Upper lobe of right lung (tissue), 1 donor: ENCODE results near the gene PLEKHD1. TPM values are rescaled to one million over a fixed set of nuclear protein-coding genes. Genes with fewer than 3 reads are reported as not detected.

ENCODE experiments used
- ATAC-seq: fragments of 200-7000 bp; cut with Tn5 transposase; one replicate; pipeline ENCODE4 v1.9.1; 2020; ENCODE audit warnings: mild to moderate bottlenecking, moderate library complexity
- DNase-seq: peaks from one replicate; pipeline ENCODE4 v3.0.0-alpha.2; 2020
- H3K27ac ChIP-seq: fragments of 200-600 bp; one replicate; pipeline ENCODE4 v1.8.0; 2022
- H3K27me3 ChIP-seq: fragments of 200-600 bp; one replicate; pipeline ENCODE4 v1.8.0; 2022; ENCODE audit warnings: mild to moderate bottlenecking
- H3K36me3 ChIP-seq: fragments of 200-600 bp; one replicate; pipeline ENCODE4 v1.8.0; 2022
- H3K4me1 ChIP-seq: fragments of 200-600 bp; one replicate; pipeline ENCODE4 v1.8.0; 2022
- H3K4me3 ChIP-seq: fragments of 200-600 bp; one replicate; pipeline ENCODE4 v1.8.0; 2022; ENCODE audit warnings: mild to moderate bottlenecking
- H3K9me3 ChIP-seq: fragments of 200-600 bp; one replicate; pipeline ENCODE4 v1.8.0; 2022
- CTCF ChIP-seq: fragments of 200-600 bp; IDR thresholded peaks from one replicate; pipeline ENCODE4 v1.8.0; 2022; ENCODE audit warnings: antibody characterized with exemption
- intact Hi-C: fragments of 100-400 bp; cut with DNase I; formaldehyde crosslinking; loops from one replicate; pipeline ENCODE4 v1.11.0; 2022
- total RNA-seq: library from RNA; stranded (reverse); fragmentation: NEBNext Ultra II Directional; extraction: Animal tissue kit (Norgen Biotek cat#: 25700); gene quantifications from one replicate; pipeline ENCODE4 v1.2.1, GENCODE V29; 2021
- donor health status: DM: no; HTN: yes; CAD: no; lungs with severe emphysema.

PLEKHD1 gene
- total RNA-seq, 1 donor from 2014 or later: 0.41 TPM

DNA sequence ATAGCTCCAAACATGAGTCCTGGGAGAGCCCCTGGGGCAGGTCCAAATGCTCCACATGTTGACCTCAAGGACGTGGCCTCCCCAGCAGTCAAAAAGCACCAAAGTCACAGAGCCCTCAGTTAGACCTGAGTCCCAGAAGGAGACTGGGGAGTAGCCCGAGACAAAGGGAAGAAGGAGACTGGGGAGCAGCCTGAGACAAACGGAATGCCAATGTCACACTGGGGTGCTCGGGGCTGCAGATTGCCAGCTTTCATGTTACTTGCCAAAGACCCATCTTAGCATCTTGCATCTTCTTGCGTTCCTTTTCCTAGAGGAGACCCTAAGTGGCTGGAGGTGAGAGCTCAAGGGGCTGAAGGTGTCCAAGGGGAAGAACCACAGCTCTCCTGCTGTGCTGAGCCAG lies 14.9 kb downstream of the PLEKHD1 start:
- H3K27me3 ChIP-seq: no peaks in the 10 kb centered on the region

DNA sequence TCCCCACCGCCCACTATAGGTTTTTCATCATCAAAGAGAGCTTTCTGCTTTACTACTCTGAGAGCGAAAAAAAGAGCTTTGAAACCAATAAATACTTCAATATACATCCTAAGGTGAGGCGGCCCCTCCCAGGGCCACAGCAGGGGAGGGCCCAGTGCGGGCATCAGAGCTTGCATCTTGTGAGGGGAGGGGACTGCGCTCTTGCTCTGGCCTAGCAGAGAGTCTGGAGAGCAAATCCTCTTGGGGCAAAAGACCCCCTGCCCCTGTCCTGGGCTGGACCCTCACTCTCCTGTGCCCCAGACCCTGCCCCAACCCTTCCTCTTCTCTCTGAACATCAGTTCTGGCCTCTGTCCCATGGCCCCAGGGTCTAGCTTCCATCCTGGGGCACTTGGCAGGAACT lies 15.6 kb downstream of the PLEKHD1 start:
- Histone ChIP-seq H3K27me3 (no peaks in the 10 kb centered on the region), H3K27ac (no peak overlapping the region), H3K4me1 (no peaks in the 10 kb centered on the region), H3K9me3 (no peaks in the 10 kb centered on the region), H3K36me3 (no peaks in the 10 kb centered on the region), H3K4me3 (no peak overlapping the region)
- no peak for ATAC-seq
- intact Hi-C loops: no loop called here
- TF ChIP-seq CTCF: no peak
- DNase-seq: peak; percentile 55

More for the DNA sequence above, 14.9 kb downstream of the PLEKHD1 start:
- H3K4me1 ChIP-seq: no peaks in the 10 kb centered on the region
- no peak for TF ChIP-seq CTCF
- H3K36me3 ChIP-seq: no peaks in the 10 kb centered on the region
- H3K4me3 ChIP-seq: no peak overlapping the region
- intact Hi-C loops: no loop called here
- H3K27ac ChIP-seq: no peak overlapping the region
- no peaks in the 10 kb centered on the region for H3K9me3 ChIP-seq
- DNase-seq: peak; percentile 34
- ATAC-seq: no peak

DNA sequence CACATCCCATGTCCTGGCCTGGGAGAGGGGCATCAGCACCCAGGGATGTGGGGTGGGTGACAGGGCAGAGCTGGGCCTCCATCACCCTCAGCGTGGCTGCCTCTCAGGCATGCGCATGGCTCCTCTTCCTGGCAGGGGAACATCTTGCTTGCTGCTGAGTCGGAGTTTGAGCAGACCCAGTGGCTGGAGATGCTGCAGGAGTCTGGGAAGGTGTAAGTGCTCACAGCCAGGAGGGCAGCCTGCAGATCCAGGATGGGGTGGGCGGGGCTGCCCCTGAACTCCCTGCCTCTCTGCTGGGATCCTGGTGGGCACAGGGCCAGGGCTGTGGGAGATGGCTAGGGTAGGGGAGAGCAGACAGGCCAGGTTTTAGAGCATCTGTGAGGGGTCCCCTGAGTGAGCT lies 16.2 kb downstream of the PLEKHD1 start:
- no peak for TF ChIP-seq CTCF
- Histone ChIP-seq H3K9me3 (no peaks in the 10 kb centered on the region), H3K36me3 (no peaks in the 10 kb centered on the region), H3K4me1 (no peaks in the 10 kb centered on the region), H3K27me3 (no peaks in the 10 kb centered on the region), H3K27ac (no peak overlapping the region), H3K4me3 (no peak overlapping the region)
- peak; percentile 58 for DNase-seq
- intact Hi-C loops: no loop called here
- no peak for ATAC-seq

DNA sequence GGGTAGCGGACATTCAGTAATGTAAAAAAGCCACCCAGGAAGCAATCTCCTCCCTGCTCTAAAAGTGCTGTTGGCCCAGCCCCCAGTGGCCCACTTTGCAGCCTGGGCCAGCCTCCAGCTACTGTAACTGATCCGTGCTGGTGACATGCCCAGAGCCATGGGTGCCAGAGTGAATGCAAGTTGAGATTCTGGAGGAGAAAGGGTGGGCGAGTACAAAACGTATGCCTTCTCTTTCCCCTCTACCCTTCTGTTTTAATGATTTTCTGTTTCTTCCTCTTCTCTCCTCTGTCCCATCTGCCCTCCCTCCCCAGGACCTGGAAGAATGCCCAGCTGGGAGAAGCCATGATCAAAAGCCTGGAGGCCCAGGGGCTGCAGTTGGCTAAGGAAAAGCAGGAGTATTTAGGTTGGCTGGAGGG lies 16.9 kb downstream of the PLEKHD1 start:
- no peak for TF ChIP-seq CTCF
- H3K27me3 ChIP-seq: no peaks in the 10 kb centered on the region
- no peaks in the 10 kb centered on the region for H3K9me3 ChIP-seq
- peak; percentile 67 for DNase-seq
- ATAC-seq: peak; percentile 17
- no peak overlapping the region for H3K27ac ChIP-seq
- no peaks in the 10 kb centered on the region for H3K4me1 ChIP-seq
- no peaks in the 10 kb centered on the region for H3K36me3 ChIP-seq
- intact Hi-C loops: no loop called here
- no peak overlapping the region for H3K4me3 ChIP-seq

- no peak for ATAC-seq
- Histone ChIP-seq H3K4me3 (no peak overlapping the region), H3K27me3 (no peaks in the 10 kb centered on the region), H3K4me1 (no peaks in the 10 kb centered on the region), H3K36me3 (no peaks in the 10 kb centered on the region), H3K27ac (no peak overlapping the region), H3K9me3 (no peaks in the 10 kb centered on the region)
- TF ChIP-seq CTCF: no peak
- DNase-seq: peak; percentile 7
- intact Hi-C loops: no loop called here
Observed at GRCh38 chr14:69504775-69505174, 20.2 kb downstream of the PLEKHD1 start.
